Left lobe of liver (tissue), 2 donors: ENCODE data around the gene GOLGA6A. TPM values are rescaled to one million over a fixed set of nuclear protein-coding genes. Genes with fewer than 3 reads are reported as not detected.
"Not testable (repeated sequence)": the region's sequence is repeated elsewhere in the genome, so short reads cannot be mapped to it uniquely, and the experiment has no call there.

Experiments used
- ATAC-seq: fragments of 200-7000 bp; cut with Tn5 transposase; one replicate; pipeline ENCODE4 v1.9.1; 2020; ENCODE audit warnings: mild to moderate bottlenecking, moderate library complexity
- DNase-seq: peaks from one replicate; pipeline ENCODE4 v3.0.0-alpha.2; 2020; ENCODE audit warnings: low spot score
- total RNA-seq: library from RNA; stranded (reverse); gene quantifications from one replicate; pipeline ENCODE4 v1.2.1, GENCODE V29; 2021
- donor health status: DM: no; HTN: no; CAD: no; lungs with moderate emphysema.
- donor health status: DM: no; HTN: yes; CAD: no.

The GOLGA6A gene
- total RNA-seq, 1 donor from 2014 or later: 1.6 TPM

DNA sequence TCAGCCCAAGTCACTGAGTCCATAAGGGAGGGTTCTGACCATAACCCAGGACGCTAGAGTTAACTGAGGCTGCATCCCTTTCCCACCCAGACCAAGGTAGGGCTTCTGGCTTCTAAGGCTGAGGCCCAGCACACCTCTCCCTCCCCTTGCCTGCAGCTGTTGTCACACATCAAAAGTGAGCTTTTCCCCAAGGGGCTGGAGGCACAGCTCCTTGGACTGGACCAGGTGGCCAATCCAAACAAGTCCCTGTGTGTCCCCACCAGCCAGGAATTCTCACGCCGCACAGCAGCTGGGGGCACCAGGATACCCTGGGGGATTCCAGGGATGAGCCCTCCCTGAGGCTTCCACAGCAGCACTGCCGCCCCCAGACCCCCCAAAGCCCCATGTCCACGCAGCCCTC lies 25.8 kb upstream of the GOLGA6A start:
- ATAC-seq: no peak
- DNase-seq: no peak

GRCh38 chr15:74099963-74100733 lies 17.8 kb upstream of the GOLGA6A start:
- DNase-seq: peak; percentile 97
- peak; percentile 83 for ATAC-seq

DNA sequence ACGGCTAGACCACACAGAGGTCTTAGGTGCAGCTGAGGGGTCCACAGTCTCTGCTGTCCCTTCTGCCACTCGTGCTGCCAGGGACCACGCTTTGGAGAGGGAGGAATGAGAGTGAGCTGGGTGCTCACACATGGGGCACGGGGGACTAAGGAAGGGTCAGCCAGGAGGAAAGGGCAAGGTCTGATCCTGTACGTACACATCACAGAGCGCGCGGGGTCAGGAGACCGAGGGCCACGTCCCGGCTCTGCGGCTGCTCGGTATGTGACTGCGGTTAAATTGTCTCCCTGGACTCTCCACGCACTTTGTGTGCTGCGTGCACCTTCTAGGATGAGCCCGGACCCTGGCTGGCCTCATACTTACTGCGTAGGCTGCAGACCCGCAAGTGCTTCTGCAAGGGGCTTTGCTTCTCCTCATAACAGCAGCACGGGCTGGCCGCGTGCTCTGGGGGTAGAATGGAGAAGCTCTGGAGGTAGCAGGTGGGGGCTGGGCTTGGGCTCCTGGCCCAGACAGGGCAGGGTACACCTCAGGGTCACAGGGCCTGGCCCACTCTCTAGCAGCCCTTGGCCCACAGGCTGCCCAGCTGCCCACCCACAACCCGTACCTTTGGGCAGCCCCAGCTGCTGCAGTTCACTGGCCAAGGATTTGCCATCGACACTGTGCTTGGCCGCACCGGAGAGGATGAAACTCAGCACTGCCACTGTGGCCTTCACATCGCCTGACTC lies 14.6 kb upstream of the GOLGA6A start:
- ATAC-seq: peak; percentile 66
- not testable (repeated sequence) for DNase-seq

GRCh38 chr15:74095610-74096009 lies 13.3 kb upstream of the GOLGA6A start:
- DNase-seq, ATAC-seq: not testable (repeated sequence)

DNA sequence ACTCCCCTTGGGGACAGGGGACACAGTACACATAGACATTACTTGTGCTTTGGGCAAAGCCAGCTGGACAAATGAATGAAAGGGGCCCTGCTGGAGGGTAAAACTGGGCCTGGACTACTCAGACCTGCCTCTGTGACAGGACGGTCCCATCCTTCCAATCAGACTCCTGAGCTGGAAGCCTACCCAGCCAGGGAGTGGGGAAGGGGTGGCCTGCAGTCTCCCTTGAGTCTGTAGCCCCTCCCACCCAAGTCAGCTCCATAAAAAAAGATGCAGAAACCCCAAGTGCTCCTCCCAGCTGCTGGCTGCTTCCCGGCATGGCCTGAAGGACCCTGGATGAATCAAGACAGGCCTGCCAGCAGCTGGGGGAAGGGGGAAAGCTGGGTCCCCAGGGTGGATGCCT lies 12.2 kb upstream of the GOLGA6A start:
- DNase-seq, ATAC-seq: not testable (repeated sequence)

- ATAC-seq, DNase-seq: not testable (repeated sequence)
These were observed 6.6 kb downstream of the GOLGA6A start for GRCh38 chr15:74075781-74076180.

- peak; percentile 58 for DNase-seq
- not testable (repeated sequence) for ATAC-seq
These were observed 9.6 kb downstream of the GOLGA6A start for GRCh38 chr15:74072614-74073337.

DNA sequence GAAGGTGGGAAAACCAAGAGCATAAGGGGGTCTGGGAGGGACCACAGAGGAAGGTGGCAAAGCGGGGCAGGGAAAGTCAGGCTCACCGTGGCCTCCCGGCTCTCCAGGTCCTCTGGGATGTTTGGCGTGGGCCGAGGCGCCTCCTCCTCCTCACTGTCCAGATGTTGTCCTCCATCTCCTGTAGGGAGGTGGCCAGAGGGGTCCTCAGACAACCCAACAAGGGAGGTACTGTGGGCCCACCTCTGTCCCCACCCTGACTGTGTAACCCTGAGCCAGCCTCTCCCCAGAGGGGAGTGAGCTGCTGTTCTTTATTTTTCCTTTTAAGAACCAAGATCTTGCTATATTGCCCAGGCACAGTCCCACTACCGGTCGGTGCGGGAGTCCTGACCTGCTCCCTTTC lies 10.2 kb downstream of the GOLGA6A start:
- not testable (repeated sequence) for ATAC-seq
- peak; percentile 22 for DNase-seq

- ATAC-seq, DNase-seq: not testable (repeated sequence)
These were observed 10.7 kb downstream of the GOLGA6A start for GRCh38 chr15:74071645-74072044.

- ATAC-seq (peak; percentile 99), DNase-seq (peak; percentile 69)
These were observed 16.5 kb downstream of the GOLGA6A start for GRCh38 chr15:74065684-74066411.

DNA sequence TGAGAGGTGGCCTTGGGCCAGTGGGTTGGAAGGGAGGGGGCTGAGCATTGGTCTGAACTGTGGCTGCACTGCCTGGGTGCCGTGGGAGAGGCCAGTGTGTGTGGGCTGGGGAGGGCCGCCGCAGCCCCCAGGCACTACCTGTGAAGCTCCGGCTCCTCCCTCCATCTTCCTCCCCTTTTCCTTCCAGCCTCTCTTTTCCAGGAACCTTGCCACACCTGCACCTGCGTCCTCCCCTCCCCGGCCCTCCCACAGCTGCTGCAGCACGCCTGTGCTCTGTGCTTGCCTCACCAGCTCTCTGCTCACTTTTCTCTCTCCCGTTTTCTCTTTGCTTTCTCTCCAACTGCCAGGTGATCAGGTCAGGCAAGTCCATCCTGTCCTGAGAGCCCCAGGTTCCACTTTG lies 17.5 kb downstream of the GOLGA6A start:
- DNase-seq, ATAC-seq: not testable (repeated sequence)

GRCh38 chr15:74064183-74064582 lies 18.2 kb downstream of the GOLGA6A start:
- ATAC-seq, DNase-seq: not testable (repeated sequence)

DNA sequence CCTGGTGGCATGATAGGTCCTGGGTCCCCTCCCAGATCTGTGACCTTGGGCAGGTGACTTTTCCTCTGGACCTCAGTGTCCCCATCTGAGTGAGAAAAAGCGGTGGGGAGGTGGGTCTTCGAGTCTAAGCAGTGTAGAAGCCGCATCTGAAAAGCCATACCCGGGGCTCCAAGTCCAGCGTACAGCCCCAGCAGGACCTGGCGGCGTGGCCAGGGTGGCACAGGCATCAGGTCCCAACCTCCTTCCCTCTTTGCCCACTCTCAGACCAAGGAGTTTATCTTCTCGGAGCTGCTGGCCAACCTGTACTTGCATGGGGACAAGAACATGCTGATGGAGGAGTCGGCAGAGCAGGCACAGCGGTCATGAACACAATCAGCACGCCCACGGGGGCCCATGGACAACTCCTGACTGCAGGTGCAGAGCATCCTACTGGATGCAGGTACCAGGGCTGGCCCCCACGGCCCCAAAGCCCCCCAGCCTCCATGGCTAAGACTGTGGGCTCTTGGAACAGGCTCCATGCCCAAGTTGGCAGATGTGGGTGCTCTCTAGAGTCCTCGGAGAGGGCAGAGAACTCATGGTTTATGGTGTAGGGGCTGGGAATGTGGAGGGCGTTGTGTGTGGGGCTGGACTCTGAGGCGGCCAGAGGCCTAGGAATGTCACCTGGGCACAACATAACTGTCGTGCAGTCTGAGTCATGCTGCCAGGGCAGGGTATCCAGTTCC lies 18.8 kb downstream of the GOLGA6A start:
- ATAC-seq, DNase-seq: not testable (repeated sequence)

DNA sequence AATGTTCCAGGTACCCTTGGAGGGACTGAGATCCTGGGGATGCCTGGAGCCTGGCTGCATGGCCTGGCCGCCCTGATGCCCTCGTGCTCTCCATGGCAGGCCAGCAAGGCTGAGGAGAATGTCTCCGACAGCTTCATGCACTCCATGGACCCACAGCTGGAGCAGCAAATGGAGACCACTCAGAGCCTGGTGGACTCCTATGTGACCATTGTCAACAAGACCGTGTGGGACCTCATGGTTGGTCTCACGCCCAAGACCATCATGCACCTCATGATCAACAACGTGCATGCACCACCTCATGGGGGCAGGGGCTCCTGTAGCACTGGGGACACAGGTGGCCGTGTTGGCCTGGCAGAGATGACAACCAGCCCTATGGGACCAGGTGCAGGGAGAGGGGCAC lies 19.7 kb downstream of the GOLGA6A start:
- no peak for ATAC-seq
- DNase-seq: no peak

DNA sequence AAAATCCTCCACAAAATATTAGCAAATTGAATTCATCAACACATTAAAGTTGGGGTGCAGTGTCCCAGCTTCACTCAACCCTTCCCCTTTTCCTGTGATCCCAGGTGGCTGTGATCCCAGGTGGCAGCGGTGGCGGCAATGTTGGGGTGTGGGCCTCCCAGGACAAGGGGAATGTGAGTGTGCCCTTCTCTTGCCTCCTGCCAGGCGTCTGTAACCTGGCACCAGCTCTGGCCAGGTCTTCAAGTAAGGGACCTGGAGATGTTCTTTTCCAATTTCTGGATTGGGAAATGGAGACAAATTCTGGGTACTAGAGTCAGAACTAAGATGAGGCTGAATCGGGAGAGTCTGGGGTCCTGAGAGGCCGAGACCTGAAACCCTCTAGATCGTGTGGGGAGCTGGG lies 20.1 kb downstream of the GOLGA6A start:
- no peak for ATAC-seq
- DNase-seq: no peak

DNA sequence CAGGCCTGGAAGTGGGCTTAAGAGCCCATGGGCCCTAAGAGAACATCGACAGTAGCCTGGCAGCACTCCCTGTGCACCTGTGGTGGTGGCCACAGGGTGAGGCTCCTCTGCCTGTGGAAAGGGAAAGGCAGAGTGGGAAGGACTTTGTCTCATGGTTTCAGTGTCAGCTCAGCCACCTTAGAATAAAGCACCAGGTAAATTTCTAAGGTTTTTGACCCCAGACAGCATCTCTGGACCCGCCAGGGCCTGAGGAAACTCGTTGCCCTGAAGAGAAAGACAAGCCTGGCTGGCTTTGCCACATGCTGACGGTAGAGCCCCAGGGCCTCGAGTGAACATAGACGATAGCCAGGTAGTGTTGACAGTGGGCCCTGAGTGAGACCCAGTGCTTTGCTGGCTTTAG lies 22.1 kb downstream of the GOLGA6A start:
- DNase-seq: no peak

DNA sequence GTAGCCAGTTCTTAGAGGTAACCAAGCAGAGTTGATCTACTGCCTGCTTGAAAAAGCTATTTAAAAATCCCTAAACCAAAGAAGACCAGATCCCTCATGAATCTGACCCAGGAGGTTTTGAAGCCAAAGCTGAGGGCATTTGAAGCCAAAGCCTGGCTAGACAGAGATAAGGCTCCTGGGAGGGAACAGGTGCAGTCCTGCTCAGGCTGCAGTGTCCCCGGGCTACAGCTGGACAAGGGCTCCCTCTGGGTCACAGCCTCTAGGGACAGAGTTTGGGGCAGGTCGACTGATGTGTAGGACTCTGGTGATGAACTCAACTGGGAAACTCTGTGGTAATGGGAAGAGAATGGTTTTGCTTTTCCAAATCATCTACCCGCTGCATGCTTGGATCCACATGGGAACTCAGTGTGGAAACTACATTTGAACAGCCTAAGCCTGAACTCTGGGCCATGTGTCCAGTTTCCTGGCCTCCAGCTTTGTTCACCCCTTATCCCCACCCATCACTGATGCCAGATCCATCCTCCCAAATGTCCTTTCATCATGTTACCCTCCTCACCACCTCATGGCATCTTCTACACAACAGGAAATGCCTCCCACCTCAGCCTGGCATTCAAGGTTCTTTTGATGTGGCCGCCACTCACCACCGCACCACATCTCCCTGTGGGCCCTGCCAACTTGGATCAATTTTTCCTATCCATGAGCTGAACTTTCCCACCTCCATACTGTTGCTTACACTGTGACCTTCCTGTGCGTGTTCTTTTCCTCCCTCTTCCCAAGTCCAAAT lies 23.1 kb downstream of the GOLGA6A start:
- ATAC-seq, DNase-seq: not testable (repeated sequence)

More for the DNA sequence above, 22.1 kb downstream of the GOLGA6A start:
- ATAC-seq: no peak

DNA sequence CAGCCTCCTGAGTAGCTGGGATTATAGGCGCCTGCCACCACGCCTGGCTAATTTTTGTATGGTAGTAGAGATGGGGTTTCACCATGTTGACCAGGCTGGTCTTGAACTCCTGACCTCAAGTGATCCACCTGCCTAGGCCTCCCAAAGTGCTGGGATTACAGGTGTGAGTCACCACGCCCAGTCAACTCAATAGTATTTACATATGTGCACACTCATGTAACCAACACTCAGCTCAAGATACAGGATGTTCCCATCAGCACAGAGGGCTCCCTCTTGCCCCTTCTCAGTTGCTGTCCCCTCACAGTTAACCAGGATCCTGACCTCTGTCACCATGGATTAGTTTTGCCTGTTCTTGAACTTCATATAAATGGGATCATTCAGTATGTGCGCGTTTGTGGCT lies 26.0 kb downstream of the GOLGA6A start:
- not testable (repeated sequence) for ATAC-seq, DNase-seq

- no peak for ATAC-seq
These were observed 26.5 kb downstream of the GOLGA6A start for GRCh38 chr15:74055804-74056203.

More at GRCh38 chr15:74055804-74056203, 26.5 kb downstream of the GOLGA6A start:
- no peak for DNase-seq
